Stromal cell of bone marrow (primary cell): Measurements from ENCODE around the gene CCNL1.
"Not testable (repeated sequence)": the region's sequence is repeated elsewhere in the genome, so short reads cannot be mapped to it uniquely, and the experiment has no call there.

Experiments
- DNase-seq: peaks from one replicate; pipeline ENCODE4 v3.0.0-alpha.2; 2012; ENCODE audit warnings: low read depth

CCNL1 gene

DNA sequence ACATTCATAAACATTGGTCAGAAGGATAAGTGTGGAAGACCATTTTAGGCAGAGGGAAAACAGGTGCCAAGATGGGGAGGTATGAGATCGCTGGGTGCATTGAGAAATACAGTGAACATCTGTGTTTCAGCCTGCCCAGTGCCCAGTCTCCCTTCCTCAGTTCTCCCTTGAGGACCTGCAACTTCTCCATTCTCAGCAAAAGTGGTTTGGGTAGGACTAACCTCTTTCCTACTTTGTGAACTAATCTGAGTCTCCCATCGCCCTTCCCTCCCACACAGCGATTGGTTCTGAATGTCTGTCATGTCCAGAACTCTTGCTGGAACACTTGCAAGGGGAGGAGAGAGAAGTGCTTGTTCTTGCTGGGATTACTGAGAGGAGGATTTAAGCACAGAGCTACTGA lies 10.9 kb upstream of the CCNL1 start:
- no peak for DNase-seq

DNA sequence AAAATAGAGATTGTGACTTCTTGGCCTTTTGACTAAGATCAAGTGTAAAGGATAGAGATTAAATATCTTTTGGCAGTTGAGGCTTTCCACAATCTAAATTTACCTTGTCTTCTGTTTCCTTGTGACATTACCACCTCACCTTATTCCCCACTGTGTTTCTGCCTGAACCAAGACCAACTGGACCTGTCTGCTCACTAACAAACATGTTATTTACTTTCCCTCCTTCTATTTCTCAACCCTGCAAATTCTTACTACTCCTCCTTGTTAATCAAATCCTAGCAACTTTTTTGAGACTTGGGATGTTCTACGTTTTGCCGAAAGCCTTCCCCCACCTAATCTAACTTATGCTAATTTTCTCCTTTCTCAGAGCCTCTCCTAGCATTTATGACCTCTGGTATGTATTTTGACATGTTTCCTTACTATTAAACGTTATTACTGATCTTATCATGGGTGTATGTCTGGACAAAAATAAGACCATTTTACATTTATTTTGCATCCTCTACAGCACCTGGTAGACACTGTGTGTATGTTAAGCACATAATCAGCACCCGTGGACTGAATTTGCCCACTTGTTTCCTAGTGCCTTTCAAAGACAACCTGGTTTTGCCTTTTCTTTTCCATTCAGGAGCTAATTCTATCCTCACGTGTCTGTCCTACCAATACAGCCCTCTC lies 7.6 kb upstream of the CCNL1 start:
- no peak for DNase-seq

DNA sequence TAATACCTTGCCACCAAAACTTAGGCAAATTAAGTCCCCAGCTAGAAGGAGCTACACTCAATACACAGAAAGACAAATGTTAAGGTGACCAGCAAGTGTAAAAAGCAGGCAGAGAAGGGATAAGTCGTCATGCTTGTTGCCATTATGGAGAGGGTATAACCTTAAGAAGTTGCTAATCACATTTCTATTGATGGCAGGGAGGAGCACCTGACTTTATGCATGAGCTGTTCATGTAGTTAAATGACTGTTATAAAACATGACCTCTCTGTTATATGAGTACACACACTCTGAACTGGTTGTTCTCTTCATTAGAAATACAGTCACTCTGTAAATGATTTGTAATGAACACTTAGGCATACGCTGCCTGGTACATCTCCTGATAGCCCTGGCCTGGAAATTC lies 6.6 kb upstream of the CCNL1 start:
- no peak for DNase-seq

DNA sequence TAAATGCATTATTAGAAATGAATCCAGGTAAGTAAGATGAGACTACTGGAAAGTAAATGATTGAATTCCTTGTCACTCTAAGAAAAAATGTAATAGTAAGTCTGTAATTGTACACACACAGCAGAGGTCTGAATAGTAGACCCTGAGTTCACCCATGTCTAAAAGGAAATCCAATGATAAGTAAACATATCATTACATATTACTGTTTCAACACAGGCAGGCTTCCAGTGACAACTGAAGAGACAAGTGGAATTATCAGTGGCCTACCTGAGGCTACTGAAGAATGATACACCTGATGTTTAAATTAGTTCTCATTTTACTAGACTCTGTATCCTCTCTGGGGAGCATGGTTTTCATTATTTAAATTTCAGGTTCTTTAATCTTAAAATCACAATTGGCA lies 6.2 kb upstream of the CCNL1 start:
- no peak for DNase-seq

DNA sequence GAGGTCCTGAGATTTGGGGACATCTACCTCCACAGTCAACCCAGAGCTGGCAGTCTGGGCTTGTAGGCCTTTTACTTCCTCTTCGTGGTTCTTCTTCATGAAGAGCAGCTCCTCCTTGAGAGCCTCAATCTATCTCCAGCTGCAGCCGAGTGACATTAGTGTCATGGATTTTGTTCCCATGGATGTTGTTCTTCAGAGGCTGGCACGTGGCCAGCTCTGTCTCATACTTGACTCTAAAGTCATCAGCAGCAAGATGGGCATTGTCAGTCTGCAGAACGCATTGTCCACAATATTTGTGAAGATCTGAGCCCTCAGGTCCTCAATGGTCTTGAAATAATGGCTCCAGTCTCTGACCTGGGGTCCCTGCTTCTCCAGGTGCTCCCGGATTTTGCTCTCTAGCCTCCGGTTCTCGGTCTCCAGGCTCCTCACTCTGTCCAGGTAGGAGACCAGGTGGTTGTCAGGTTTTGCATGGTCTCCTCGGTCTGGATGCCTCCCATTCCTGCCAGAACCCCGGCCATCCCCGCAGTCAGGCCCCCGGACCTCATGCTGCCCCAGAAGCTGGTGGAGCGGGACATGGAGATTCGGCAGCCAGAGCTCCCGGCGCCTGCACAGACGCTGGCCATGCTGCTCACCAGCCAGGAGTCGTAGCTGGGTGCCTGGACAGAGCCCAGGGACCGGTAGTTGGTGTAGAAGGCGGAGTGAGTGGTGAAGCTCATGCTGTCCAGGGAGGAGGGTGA lies 3.4 kb upstream of the CCNL1 start:
- DNase-seq, result no peak

DNA sequence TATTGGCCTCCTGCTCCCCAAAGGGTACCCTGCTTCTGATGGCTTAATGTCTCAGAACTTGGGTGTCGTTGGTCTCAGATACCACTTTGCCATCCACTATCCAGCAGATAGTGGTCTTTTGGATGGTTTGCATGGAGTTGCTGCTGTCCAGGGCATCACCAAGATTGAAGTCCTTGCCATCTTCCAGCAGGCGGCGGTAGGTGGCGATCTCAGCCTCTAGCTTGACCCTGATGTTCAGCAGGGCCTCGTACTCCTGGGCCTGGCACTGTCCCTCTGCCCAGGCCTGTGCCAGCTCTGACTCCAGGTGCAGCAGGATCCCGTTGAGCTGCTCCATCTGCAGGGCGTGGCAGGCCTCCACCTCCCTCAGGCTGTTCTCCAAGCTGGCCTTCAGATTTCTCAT lies 2.7 kb upstream of the CCNL1 start:
- DNase-seq, result not testable (repeated sequence)

DNA sequence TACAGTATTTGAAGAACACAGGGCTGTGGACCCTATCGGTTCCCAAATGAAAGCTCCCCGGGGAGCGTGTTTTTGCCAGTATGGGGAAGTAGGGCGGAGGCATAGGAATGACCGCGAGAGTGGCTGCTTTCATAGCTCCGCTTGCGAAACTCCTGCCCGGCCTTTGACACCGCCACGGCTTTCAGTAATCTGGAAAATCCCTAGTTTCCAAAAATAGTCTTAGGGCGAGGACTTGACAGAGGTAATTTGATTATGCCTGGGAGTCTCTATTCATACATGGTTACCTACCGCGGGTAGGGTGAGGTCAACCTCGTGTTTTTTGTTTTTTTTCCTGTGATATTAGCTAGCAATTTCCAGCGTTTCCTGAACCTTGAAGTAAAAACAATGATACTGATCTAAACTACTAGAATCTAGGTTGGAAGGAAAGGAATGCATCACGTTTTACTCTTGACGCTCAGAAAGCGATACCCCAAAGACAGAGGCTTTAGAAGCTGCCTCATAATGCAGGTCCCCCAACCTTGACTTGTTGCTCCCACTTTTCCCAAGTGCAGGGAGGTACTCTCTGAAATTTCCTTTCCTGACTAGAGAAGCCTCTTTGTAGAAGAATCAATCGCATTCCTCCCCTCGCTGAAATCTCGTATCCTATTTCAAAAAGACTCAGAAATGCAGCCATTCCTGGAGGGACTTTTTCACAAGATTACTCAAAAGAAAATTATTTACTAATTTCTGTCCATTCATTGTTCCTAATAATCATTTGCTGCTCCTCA lies 894 bp upstream of the CCNL1 start:
- DNase-seq, result peak; percentile 94

DNA sequence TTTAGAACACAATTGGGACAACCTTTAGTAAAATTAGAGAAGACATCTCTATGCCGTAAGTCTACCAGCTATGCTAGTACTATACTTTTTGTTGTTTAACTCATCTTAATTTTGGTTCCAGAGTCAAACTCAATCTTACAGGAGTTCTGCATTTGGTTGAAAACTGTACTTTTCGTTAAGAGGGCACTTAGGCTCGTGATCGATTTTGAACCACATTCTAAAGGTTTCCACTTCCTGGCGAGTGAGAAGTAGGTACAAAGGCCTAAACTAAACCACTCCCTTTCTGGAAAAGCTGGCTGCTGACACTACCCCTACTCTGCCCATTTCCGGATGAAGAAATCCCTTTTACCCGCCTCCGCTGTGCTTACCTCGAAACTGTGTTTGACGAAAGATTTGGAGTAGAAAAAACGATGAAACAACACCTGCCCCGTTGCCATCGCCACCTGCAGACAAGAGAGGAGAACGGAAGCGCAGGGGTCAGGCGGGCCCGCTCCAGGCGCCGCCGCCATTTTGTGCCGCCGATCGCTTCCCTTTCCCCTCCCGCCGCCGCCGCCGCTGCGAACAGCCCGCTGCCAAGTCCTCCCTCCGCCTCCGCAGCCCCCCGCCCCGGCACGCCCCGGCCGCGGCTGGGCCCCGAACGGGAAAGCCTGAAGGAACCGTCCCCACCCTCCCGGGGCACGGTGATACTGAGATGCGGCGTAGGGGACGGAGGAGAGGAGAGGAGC lies 748 bp downstream of the CCNL1 start:
- no peak for DNase-seq

DNA sequence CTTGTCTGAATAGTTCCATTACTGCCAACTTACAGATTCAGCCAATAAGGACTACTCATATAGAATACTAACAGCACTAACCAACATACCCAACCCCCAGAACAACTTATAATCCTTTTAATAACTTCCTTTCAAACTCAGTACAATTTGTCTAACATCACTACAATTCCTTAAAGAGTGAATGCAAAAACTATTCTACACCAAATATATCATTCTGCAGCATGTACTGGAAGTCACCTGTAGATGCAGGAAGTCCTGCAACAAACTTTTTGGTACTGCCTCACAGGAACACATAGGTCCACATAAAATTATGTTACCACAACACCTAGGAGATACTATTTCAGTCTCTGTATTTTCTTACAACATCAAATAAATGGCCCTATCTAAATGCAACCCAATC lies 2.1 kb downstream of the CCNL1 start:
- DNase-seq, result no peak

DNA sequence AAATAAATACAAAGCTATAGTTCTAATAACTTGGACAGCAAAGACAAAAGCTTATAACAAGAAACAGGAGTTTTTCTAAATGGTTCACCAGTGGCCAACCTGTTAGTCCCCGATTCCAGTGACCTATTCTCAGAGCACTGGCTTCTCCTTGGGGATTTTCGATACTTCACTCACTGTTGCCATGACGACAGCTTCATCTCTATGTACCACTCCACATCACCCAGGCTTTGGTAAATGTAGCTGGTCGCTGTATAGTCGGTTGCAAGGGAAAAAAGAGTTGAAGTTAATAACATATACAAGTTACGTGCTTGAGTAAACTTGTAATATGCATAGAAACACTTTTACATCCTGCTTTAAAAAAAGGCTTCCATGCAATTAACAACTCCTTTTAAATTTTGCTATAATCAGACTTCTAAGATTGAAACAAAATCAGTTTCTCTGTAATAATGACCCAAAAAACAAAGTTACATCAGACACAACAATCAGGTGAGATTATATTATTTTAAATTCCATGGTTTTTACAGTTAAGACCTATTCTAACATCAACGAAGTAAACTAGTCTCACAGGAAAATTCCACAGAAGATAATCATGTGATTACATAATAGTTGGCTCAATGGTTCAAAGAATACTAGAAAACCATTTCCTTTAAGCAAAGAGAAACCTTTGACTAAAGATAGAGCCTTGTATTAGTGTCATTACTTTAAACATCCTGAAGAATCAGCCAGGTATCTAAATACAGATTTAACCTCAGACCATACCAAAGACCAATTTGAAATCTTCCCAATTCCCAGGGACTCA lies 2.9 kb downstream of the CCNL1 start:
- no peak for DNase-seq

DNA sequence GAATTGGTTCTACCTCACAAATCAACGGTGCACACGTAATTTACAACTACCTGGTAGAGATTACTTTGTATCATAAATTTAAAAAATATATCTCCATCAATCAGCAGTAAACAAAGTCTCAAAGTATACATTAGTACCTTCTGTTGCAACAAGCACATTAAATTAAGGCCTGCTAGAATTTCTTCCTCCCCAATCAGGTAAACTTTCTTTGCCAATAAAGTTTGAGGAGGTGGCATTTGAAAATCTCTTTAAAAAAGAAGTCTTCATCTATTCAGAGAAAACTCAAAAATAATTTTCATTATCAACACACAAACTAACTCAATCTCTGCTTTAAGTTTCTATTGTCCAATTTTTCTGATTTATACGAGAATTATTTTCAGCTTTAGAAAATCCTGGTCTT lies 4.4 kb downstream of the CCNL1 start:
- no peak for DNase-seq

DNA sequence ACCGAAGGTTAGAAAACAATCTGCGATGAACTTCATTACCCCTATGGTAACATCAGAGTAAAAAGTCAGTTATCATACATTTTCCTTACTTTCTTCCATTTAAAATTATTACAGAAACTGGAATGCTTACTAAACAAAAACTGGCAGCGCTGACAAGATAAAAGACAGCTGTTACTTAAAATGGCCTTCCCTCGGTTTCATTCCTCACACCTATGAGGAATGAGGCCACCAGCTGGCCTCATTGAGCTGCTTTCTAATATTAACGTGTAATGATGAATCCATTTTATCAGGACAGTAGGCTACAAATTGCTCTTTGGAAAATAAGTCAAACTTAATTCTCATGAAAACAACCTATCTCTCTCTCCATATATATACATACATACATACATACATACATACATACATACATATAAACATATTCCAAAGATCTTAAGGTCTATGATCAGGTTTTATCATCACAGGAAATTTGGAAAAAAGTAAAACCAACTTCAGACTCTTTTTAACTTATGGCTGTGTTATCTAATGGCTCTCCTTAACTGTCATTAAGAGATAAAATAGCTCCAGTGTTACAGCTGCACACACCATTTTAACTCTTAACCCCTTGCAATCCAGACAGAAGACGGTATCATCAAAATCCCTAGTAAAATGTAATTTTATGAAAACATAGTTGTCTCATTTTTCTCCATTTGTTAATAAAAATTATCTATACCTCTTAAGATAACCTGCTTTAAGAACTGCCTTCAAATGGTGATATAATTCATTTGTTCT lies 5.2 kb downstream of the CCNL1 start:
- no peak for DNase-seq

DNA sequence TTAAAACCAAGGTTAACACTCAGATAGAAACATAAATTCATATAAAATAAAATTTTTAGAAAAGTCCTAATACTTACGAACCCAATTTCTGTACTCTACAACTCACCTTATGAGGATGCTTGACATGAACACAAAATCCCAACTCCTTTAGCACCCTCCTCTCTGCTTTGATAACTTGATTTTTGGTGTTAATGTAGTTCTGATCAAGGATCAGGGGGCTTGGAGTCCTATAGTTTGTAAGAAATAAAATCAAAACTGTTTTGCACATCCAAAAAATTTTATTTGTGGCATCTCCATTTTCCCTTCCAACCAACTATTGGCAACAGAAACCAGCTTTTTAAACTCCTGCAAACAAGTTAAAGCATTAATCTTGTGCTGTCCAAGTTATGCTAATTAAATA lies 7.0 kb downstream of the CCNL1 start:
- no peak for DNase-seq

DNA sequence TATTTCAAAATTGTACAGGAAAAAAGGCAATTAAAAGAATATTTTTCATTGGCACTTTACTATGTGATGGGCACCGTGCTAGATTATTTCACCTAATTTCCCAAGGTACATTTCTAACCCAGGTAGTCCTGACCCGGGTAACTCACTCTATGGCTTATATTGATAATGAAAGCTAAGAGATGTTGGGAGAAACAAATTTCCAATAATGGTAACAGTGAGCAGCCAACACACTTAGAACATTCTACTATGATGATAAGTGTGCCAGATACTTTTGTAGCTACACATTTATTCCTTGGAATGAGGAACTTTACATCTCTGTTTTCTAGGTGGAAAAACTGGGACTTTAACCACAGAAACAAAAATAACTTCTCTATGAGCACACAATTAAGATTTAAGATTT lies 7.5 kb downstream of the CCNL1 start:
- no peak for DNase-seq

DNA sequence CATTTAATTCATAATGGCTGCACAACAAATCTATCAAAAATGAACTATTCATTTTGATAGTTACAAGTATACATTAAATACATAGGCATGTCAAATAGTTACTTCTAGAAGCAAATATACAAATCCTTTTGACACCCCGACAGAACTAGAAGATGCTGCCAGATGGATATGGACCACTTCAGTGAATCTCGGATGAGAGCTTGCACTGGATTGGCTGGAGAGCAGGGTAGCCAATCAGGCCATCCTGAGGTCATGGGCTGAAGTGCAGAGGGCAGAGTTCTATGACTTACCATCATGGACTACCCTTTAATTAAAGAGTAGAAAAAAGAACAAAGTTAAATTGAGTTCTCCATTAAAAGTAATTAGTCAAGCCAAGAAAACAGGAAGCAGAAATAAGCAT lies 8.3 kb downstream of the CCNL1 start:
- no peak for DNase-seq

DNA sequence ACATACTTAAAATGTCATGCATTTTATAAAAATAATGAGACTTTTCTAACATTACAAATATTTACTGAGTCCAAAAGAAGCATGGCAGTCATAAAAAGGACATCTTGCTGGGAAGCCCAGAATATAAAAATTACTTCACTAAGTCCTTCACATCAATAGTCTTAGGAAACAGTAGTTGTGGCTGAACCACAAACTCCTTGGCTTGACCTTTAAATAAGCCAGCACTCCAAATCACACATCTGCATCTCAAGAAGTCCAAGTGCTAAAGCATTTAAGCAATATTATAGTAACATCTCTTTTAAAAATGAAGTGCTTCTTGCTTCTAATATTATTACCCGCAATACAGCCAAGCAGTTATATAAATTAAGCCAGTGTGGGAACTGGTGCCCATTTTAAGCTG lies 8.8 kb downstream of the CCNL1 start:
- DNase-seq, result no peak

DNA sequence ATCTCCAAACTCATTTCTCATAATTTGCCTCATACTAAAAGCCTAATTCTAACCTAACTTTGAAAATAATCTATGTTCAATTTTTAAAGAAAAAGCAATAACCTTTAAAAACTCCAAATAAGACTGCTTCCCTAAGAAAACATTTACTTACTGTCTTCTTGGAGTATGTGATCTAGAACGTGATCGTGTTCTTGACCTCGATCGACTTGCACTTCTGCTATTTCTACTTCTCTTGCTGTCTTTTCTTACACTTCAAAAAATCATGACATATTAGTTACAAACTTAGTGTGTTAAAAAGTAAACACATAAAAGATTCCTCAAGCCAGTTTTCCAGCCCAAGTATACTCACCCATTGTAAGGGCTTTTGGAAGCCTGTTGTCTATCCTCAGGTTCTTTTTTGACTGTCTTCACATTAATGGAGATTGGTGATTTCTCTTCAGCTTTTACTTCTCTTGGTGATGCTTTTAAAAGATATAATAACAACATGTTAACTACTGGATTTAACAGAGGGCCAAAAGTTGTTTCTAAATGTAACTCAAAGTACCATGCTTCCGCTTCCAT lies 10.7 kb downstream of the CCNL1 start:
- DNase-seq, result no peak

DNA sequence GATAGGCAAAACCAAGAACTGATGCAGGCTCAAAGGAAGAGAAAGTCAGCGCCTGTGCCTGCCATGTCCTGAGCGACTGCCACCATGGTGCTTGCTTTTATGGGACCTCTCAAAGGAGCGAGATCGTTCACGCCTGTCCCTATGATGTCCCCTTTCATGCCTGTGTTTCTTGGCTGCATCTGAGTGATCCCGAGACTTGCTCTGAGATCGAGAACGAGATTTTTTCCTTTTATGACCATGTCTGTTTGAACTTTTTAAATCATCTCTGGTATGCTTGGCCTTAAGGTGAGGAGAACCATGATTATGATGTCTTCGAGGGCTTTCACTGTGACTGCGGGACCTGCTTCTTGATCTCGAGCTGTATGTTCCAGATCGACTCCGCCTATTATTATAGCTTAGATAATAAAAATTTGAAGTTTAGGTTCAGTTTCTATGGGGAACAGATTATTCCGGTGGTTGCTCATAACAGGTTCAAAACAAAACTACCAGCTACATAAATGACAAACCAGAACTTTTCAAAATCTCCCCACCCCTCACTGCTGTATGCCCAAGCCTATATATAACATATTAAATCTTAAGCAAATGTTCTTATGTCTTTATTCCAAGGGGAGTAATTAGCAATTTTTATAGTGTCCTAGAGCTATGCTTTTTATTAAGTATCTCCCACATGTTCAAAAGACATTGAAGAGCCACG lies 11.6 kb downstream of the CCNL1 start:
- no peak for DNase-seq

DNA sequence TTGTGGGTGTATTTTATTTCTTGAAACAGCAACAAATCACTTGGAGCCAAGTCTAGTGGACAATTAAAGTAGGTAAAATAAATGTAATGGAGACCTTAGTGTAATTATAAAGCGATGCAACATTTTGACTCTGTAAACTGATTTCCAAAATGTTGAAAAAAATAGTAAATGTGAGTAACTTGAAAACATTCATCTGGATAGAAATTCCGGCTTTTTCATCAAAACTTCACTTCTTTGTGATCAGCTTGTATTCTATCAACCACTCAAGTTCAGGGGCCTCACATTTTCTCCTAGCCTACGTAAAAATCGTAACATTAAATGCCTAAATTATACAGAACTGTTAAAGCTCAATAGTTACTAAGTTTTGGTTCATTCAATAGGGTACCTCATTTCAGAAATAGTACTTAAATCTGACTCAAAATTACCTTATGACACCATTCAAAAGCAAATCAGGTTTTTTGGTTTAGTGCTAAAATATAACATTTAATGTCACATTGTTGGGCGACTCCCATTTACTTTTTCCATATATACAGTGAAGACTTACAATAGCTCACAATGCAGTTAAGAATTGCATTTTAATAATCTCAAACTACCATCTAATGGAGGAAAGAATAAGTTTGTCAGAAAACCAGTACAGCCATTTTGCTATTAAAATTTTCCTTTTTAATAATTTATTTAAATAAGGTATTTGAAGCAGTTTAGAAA lies 12.7 kb downstream of the CCNL1 start:
- DNase-seq, result no peak
